NCI-H345 (cell line): ENCODE results near the gene STYXL1.
A peak's percentile ranks its signal among the peaks of the same experiment; 100 is the strongest.
"Not testable (repeated sequence)": the region's sequence is repeated elsewhere in the genome, so short reads cannot be mapped to it uniquely, and the experiment has no call there.

ENCODE experiments used
- DNase-seq: peaks from one replicate; lab custom pipeline; 2025; lab: John Stamatoyannopoulos, UW

Gene STYXL1

DNA sequence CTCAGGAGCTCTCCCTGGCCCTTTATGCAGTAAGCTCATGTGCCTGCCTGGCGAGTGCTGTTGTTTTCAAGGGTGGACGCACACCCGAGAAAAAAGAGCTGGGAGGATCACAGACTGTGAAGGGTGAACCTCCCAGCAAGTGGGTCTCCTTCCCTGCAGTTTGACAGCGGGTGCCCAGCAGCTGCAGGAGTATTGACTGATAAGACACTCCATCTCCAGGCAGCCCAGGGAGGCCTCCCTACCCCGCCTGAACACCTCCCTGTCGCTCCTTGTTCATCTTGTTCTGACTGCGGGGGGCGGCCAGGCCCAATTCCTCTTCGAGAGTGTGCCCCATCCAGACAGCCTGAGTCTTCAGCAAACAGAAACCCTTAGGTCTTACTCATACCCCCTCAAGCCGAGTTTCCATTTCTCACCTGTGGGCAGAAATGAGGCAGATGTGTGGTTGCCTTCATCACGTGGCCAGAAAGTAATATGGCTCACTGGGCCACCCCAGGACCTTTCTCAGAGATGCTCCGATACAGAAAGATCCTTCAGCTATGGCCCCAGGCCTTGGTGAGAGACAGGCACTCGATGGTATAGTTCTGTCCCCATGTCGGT is 17.3 kb upstream of the STYXL1 start:
- DNase-seq: no peak

DNA sequence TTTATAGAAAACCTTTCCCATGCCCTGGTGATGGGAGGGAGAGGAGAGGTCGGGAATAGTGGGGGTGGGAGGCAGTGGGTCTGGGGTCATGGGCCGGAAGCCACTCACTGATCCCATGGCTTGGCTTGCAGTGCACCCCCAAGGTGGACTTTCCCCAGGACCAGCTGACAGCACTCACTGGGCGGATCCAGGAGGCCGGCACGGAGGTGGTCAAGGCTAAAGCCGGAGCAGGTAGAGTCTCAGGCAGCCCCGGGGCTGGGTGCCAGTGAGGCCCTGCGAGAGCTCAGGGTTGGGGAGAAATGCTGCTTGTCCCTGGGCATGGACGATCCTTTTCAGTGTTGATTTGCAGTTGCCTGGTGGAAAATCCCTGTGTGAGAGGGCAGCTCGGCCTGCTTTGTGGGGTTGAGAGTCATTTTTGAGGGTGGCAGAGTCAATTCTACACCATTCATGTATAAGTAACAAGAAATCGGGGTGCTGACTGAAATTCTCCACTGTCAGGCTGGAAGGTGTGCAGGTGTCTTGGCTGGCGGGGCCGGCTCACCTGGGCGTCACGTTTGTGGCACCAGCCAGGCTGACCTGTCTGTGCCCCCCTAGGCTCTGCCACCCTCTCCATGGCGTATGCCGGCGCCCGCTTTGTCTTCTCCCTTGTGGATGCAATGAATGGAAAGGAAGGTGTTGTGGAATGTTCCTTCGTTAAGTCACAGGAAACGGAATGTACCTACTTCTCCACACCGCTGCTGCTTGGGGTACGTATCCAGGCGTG is 16.6 kb upstream of the STYXL1 start:
- DNase-seq: no peak

DNA sequence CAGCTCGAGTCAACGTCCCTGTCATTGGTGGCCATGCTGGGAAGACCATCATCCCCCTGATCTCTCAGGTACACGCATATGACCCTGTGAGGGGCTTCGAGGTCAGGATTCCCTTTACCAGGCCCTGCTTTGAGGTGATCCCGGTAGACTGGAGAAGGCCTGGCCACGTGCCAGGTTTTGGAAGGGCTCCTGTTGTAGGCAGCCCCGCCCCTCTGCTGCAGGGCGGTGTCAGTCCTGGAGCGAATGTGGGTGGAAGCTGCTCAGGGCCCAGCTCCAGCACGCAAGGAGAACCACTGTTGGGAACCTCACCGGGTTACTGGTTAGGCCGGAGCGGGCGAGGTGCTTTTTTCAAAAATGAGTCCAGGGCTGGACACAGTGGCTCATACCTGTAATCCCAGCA is 15.7 kb upstream of the STYXL1 start:
- DNase-seq: peak; percentile 63

DNA sequence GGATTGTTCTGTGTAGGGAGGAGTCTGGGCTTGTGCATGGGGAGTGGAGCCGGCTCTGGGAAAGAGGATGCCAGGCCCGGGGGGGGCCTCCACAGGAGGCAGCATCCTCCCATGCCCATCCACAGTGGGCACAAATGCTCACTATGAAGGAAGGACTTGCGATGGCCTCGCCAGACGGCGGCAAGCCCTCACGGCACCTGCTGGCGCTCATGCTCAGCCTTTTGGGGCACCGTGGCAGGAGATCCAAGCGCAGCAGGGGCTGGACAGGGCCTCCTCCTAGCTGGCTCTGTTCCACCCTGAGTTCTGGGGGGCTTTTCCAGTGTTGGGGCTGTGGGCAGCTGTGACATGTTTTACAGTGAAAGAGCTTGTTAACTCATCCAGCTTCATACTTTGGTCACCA is 15.3 kb upstream of the STYXL1 start:
- DNase-seq: no peak

DNA sequence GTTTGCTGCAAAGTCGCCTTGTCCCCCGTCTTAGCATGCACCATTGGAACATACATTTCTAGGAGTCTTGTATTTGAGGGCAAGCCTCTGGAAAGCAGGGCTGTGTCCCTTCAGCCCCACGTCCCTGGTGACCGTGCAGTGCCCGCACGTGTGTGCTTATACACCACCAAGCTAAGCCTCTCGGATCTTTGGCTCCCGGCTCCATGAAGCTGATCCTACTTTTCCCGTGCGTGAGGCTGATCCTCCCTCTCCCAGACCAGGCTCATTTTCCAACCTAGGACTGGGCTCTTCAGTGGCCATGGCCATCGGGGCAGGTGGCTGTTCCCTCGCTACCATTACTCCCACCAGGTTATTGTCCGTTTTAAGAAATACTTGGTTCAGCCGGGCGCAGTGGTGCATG is 14.5 kb upstream of the STYXL1 start:
- DNase-seq: no peak

DNA sequence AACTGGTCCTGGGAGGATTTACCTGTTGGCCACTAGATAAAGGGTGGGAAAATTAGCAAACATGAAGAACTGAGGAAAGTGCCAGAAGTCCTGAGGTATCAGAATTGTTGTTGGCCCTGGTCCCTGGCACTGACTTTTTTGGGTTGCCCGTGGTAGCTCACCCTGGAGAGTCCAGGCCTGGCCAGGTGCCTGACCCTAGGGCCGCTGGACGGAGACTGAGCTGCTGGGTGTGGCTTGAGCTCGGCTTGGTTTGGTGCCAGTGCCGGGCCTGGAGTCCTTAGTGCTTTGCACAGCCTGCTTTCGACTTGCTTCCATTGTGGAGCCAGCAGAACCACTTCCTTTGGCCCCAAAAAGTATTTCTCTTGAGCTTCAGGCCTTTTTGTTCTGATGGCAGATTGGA is 13.0 kb upstream of the STYXL1 start:
- DNase-seq: no peak

DNA sequence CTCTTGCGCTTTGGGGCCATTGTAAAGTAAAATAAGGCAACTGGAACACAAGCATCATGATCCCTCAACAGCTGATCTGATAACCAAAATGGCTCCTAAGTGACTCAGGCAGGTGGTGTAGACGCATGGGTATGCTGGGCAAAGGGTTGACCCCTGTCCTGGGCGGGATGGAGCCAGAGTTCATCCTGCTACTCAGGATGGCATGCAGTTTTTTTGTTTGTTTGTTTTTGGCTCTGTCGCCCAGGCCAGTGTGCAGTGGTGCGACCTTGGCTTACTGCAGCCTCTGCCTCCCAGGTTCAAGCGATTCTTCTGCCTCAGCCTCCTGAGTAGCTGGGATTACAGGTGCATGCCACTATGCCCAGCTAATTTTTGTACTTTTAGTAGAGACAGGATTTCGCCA is 10.9 kb upstream of the STYXL1 start:
- DNase-seq: not testable (repeated sequence)

DNA sequence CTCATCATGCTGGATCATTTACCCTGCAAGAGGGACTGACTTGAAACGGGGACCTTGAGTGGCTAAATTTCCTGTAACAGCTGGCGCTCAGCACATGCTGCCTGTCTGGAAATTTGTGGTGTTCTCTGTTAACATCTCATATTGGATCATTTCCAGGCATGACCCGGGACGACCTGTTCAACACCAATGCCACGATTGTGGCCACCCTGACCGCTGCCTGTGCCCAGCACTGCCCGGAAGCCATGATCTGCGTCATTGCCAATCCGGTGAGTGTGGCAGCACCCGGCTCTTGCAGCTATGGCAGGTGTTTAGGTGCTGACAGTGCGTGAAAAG is 10.0 kb upstream of the STYXL1 start:
- no peak for DNase-seq

DNA sequence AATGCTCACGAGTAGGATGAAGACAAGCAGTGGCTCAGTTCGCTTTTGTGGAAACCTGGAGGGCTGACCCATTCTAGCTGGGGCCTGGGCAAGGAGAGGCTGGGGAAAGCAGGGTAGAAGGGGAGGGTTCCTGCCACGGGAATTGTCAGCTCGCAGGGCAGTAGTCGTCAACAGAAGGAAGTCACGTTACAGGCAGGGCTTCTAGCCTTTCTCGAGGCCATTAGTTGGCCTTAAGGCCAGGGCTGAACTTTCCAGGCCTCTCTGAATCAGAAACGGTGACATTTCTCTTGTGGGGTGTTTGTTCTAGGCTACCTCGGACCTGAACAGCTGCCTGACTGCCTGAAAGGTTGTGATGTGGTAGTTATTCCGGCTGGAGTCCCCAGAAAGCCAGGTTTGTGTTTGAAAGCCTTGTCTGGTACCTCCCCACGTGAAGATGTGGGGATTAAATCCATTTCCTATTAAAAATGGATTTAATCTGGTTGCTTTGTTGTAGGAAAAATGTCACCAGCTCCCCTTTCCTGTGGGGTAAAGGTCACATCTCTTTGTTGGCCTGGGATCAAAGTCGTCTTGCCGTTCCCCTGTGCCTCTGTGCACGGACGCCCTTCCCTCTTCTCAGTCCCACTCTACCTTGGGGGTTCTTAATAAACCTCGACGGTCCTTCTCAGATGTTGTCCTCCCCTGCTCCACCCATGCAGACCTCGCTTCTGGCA is 9.5 kb upstream of the STYXL1 start:
- DNase-seq: no peak

DNA sequence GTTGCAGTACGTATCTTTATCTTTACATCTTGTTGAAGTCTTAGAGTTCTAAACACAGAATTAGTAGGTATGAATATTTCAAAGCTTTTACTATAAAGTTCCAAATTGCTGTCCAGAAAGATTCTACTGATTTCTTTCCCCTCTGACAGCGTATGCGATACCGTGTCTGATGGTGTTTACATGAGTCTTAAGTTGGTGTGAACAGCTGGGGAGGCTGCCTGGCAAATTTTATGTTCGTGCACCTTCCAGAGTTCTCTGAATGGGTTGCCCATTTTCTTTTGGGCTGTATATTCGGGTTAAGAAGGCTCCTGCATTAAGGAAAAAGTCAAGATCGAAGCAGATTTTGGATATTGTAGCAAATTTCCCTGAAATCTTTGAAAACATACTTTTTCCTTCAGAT is 8.4 kb upstream of the STYXL1 start:
- no peak for DNase-seq

DNA sequence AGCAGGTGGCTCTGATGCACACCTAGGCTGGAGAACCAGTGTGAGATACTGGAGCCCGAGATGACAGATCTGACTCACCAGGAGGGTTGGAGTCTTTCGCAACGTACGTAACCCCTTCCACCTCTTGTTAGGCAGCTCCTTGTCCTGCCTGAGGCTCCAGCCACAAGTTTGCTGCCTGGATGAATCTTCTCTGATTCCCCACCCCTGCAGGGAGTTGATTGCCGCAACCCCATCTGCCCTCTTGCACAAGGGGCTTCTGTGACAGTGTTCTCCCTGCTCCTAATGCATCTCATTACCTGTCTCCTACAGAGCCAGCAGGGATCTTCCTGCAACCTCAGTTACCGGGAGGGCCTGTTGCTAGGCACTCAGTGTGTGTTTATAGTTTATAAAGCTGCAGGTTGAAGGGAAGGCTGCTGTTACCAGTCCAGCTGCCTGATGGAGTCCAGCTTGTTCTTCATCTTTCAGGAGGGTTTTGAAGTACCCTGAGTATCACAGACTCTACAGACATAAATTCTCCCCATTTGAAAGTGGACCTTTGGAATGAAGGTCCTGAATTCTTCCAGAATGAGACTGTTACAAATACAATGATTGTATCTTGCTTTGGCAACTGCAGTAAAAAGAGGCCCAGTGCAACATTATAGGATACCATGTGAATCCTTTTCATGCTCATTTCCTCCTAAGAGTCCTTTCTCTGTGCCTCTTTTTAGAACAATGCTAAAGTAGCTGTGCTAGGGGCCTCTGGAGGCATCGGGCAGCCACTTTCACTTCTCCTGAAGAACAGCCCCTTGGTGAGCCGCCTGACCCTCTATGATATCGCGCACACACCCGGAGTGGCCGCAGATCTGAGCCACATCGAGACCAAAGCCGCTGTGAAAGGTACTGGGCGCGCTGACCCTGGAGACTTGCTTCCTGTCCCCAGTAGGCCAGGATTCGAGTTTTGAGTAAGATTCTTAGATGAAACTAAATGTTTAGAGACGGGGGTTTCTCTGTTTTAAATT is 6.6 kb upstream of the STYXL1 start:
- DNase-seq: peak; percentile 8

DNA sequence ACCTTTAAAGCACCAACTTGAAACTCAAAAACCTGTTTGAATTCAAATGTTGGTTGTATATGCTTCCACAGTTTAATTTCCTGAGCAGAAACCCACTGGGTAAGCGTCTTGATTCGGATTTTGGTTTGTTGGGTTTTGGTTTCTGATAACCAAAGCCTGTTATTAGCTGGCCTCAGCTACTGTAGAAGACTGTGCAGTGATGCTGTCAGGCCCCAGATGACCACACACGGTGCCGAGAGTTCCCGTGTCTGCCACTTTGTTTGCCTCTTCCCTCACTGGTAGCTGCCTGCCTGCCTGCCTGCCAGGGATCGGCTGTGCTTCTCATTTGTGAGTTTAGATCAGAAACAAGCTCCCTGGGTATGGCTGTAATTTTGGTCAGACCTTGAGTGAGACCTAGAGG is 5.7 kb upstream of the STYXL1 start:
- DNase-seq: no peak

DNA sequence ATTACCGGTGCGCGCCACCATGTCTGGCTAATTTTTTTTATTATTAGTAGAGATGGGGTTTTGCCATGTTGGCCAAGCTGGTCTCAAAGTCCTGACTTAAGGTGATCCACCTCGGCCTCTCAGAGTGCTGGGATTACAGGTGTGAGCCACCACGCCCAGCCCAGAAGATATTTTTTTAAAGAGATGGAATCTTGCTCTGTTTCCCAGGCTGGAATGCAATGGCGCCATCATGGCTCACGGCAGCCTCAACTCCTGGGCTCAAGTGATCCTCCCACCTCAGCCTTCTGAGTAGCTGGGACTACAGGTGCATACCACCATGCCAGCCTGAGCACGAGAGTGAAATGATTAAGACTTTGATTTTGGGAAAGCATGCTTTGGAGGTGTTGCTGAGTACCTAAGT is 4.9 kb upstream of the STYXL1 start:
- DNase-seq: not testable (repeated sequence)

DNA sequence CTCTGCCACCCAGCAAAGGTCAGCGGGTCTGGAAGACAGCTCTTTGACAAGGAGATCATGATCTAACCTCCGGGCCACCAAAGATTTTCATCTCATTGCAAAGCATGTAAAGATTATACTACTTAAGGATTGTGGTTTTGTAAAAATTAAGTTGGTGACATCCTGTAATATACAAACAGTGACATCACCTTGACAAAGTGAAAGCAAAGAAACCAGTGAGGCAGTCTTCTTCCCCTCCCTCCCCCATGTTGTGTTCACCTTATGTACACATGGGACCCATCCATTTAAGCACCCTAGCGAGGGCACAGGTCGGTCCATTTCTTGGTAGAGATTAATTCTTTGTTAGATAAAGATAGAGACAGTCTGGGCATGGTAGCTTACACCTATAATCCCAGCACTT is 4.0 kb upstream of the STYXL1 start:
- no peak for DNase-seq

DNA sequence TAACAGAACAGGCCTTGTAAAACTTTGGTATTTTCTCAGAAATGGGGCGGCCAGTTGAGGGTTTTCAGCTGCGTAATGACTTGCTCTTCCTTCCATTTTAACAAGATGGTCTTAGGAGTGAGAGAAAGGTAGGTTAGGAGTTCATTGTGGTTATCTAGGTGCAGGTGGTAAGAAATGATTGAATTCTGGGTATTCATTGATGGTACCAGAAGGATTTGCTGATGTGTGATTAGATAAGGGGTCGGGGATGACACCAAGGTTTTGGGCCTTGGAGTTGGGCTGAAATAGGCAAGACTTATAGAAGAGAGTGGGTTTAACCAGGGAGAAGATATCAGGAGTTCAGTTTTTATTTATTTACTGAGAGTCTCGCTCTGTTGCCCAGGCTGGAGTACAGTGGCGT is 2.7 kb upstream of the STYXL1 start:
- DNase-seq: no peak

DNA sequence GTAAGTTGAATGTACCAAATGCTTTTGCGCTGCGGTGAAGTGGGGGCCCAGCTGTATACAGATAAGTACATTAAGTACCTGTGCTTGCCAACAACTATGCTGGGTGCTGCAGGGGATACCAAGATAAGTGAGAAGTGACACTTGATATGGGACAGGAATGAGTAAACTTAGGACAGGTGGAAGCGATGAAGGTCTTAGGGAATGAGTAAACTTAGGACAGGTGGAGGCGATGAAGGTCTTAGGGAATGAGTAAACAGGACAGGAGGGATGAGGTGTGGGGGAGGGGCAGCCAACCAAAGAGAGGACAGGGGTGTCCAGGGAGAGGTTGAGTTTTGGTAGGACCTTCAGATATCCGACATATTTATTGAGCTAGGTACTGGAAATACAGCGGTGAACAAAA is 1.5 kb upstream of the STYXL1 start:
- no peak for DNase-seq

DNA sequence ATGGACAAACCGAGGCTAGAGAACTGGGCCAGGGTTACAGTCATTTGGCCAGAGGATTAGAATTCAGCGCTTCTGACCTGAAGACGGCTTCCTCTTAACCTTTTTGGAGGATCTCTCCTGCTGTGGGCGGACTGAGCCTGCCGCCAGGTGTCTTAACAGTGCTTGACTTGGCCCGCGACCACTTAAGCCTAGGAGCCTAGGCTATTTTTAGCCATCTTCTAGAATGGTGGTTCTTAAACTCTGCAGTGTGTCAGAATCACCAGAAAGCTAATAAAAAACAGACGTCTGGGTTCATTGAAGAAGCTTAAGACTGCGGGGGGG is 828 bp upstream of the STYXL1 start:
- no peak for DNase-seq

DNA sequence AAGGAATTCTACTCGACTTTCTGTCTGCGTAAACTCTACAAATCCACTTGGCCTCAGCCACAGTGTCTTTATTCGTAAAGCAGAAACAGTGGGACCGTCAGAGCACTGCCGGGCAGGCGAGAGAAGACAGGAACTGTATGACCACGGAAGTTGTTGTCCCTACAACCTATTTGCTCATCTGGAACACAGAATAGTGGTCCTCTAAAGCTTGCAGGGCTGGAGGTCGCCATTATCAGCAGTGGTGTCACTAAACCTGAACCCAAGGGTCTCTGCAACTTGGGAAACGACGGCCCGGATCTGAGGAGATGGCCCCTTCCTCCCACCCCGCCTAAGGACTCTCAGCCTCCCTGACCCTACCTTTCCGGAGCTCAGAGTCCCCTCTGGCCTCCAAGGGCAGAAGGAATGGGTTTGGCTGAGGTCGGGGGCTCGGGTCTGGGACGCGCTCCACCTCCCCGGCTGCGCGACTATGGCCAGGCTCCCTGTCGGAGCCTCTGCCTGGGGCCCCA is 442 bp downstream of the STYXL1 start:
- no peak for DNase-seq

DNA sequence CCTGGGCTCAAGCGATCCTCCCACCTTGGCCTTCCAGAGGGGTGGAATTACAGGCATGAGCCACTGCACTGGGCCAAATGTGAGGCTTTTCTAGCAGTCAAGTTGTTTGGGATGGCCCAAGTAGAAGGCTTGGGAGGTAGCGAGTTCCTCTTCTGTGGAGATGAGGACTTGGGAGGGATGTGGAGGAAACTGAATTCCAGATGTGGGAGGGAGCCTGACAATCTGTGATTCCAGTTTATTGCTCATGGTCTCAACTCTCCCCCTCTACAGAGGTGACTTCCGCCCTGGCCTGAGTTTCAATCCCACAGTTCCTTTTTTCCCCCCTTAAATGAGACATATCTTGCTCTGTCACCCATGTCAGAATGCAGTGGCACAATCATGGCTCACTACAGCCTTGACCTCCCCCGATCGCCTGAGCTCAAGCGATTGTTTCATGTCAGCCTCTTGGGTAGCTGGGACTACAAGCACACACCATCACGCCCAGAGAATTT is 3.4 kb downstream of the STYXL1 start:
- no peak for DNase-seq

DNA sequence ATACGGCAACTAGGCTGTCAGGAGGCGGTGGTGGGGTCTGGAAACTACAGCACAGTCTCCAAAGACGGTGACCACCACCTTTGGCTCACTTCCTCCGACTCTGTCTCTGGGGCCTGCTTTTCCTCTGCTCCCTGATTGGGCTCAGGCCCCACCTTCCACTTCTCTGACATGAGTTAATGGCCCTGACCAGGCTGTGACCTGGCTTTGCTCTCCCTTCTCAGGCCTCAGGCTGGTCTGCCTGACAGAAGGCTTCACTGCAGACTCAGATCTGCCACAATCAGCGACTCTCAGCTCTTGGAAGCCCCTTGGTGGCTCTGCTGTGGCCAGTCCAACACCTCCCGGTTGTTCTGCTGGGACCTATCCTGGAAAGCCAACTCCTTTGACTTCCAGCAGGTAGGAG is 7.7 kb downstream of the STYXL1 start:
- no peak for DNase-seq

DNA sequence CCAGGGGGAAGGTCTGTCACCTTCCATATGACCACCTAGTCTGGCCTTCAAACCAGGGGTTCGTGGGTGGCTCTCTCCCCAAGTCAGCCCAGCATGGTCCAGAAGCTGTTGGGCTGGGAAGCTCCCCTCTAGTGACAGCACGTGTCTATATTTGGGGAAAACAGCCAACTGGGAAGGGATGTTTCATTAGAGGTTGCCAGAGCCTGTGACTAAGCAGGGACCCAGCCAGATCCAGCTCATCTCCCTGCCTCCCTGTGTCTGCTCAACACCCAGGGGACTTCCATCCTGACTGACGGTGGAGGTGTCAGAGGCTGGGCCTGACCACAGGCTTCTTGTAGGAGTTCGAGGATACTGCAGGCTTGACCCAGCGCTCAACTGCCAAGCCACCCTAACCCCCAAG is 10.5 kb downstream of the STYXL1 start:
- DNase-seq: no peak

DNA sequence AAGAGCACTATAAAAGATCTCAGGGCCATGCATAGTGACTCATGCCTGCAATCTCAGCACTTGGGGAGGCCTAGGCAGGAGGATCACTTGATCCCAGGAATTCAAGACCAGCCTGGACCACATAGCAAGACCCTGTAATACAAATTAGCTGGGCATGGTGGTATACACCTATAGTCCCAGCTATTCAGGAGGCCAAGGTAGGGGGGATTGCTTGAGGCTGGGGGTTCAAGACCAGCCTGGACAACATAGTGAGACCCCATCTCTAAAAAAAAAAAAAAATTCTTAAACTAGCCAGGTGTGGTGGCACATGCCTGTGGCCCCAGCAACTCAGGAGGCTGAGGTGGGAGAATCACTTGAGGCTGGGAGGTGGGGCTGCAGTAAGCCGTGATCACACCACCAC is 15.8 kb downstream of the STYXL1 start:
- no peak for DNase-seq
